ENCODE results near the gene WIPF2. TPM values are rescaled to one million over a fixed set of nuclear protein-coding genes. Genes with fewer than 3 reads are reported as not detected.

The WIPF2 gene
- polyA plus RNA-seq, 2 of the 4 experiments (the other 2 are of a cell fraction) = 13.8 to 21.5 TPM

GRCh38 chr17:40287494-40288369 is 68.6 kb downstream of the WIPF2 start, which contains the start of gene CDC6:
Gene CDC6 (plus strand): TSS chr17:40287879. CDS start chr17:40289421, 1,542 bp downstream.
- ChIA-PET CTCF (interaction anchor here (0.6 to 50.4 kb wide), 10 partner anchors 16 to 328 kb away, joined by 3 to 2395 read pairs (median 6); partner anchors contain the start of genes GJD3, RARA and WIPF2), POLR2A (interaction anchor here (0.7 to 1.1 kb wide), 5 partner anchors 18 to 1402 kb away, joined by 3 to 5 read pairs (median 4); no protein-coding TSS in a partner anchor)
- 1% methylated on average over 47 of the region's 47 CpGs for WGBS (ENCODE audit: missing lambda C conversion rate)
- peak; percentile 67 for FAIRE-seq
- Histone ChIP-seq H3K4me1 (peaks cover 34% of the 10 kb centered on the region), H3K4me2 (peak within 1 kb of the TSS; percentile 75), H3K27ac (peak within 1 kb of the TSS; percentile 70 to 83), H3K9me3 (no peaks in the 10 kb centered on the region), H3K4me3 (peak within 1 kb of the TSS; percentile 72)
- peak; percentile 94 to 97 for ATAC-seq
- peak; percentile 99 to 100 for DNase-seq (ENCODE audit: low read depth in 1 of 2, low spot score in 1 of 2)
- no peak for TF ChIP-seq TP53 (CRISPR knock-in tag; IDR thresholded peaks at IDR 0.05)
- TF ChIP-seq BCL3 (IDR thresholded peaks at IDR 0.05) = no peak
- TF ChIP-seq ZFP36 (IDR thresholded peaks at IDR 0.05; ENCODE audit: borderline replicate concordance, partially characterized antibody) = no peak
- TF ChIP-seq KDM5A (IDR thresholded peaks at IDR 0.05) = peak; percentile 95
- TF ChIP-seq POLR2AphosphoS2 (conservative IDR thresholded peaks at IDR 0.05; ENCODE audit: low read length) = peak; percentile 91; the same call in 1 of the 2 replicates
- TF ChIP-seq NR3C1 (IDR thresholded peaks at IDR 0.05) = no peak
- no peak for TF ChIP-seq FOXS1 (CRISPR knock-in tag; IDR thresholded peaks at IDR 0.05)
- TF ChIP-seq POLR2A (IDR thresholded peaks at IDR 0.05; ENCODE audit: low read length) = peak; percentile 77
- TF ChIP-seq HOXA7 (CRISPR knock-in tag; IDR thresholded peaks at IDR 0.05) = no peak; the same call in 1 of the 2 replicates
- TF ChIP-seq JUNB (IDR thresholded peaks at IDR 0.05) = no peak
- TF ChIP-seq SMC3 (IDR thresholded peaks at IDR 0.05) = no peak
- TF ChIP-seq PHF8 (IDR thresholded peaks at IDR 0.05; ENCODE audit: borderline replicate concordance, low read depth) = peak; percentile 61; the same call in 1 of the 2 replicates
- TF ChIP-seq MYC (IDR thresholded peaks at IDR 0.05; ENCODE audit: borderline replicate concordance, low read length) = no peak
- TF ChIP-seq, protein P1, sequence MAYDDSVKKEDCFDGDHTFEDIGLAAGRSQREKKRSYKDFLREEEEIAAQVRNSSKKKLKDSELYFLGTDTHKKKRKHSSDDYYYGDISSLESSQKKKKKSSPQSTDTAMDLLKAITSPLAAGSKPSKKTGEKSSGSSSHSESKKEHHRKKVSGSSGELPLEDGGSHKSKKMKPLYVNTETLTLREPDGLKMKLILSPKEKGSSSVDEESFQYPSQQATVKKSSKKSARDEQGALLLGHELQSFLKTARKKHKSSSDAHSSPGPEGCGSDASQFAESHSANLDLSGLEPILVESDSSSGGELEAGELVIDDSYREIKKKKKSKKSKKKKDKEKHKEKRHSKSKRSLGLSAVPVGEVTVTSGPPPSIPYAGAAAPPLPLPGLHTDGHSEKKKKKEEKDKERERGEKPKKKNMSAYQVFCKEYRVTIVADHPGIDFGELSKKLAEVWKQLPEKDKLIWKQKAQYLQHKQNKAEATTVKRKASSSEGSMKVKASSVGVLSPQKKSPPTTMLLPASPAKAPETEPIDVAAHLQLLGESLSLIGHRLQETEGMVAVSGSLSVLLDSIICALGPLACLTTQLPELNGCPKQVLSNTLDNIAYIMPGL (CRISPR knock-in tag; IDR thresholded peaks at IDR 0.05; ENCODE audit: borderline replicate concordance) = no peak
- no peak for TF ChIP-seq ZNF302 (CRISPR knock-in tag; IDR thresholded peaks at IDR 0.05)
- TF ChIP-seq HOXB5 (CRISPR knock-in tag; IDR thresholded peaks at IDR 0.05) = no peak
- TF ChIP-seq, protein P2, sequence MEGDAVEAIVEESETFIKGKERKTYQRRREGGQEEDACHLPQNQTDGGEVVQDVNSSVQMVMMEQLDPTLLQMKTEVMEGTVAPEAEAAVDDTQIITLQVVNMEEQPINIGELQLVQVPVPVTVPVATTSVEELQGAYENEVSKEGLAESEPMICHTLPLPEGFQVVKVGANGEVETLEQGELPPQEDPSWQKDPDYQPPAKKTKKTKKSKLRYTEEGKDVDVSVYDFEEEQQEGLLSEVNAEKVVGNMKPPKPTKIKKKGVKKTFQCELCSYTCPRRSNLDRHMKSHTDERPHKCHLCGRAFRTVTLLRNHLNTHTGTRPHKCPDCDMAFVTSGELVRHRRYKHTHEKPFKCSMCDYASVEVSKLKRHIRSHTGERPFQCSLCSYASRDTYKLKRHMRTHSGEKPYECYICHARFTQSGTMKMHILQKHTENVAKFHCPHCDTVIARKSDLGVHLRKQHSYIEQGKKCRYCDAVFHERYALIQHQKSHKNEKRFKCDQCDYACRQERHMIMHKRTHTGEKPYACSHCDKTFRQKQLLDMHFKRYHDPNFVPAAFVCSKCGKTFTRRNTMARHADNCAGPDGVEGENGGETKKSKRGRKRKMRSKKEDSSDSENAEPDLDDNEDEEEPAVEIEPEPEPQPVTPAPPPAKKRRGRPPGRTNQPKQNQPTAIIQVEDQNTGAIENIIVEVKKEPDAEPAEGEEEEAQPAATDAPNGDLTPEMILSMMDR (IDR thresholded peaks at IDR 0.05) = no peak
- TF ChIP-seq MAZ (IDR thresholded peaks at IDR 0.05; ENCODE audit: borderline replicate concordance, low read depth, low read length) = no peak
- peak; percentile 5; the same call in 1 of the 2 replicates for TF ChIP-seq GATA3 (IDR thresholded peaks at IDR 0.05; ENCODE audit: borderline replicate concordance)
- 0 out of 2 replicates have a peak, but pooled peaks have one; percentile 8 for TF ChIP-seq NFE2L2 (conservative IDR thresholded peaks at IDR 0.05; ENCODE audit: low read length)
- TF ChIP-seq MAFK (IDR thresholded peaks at IDR 0.05; ENCODE audit: partially characterized antibody) = peak; percentile 1
- TF ChIP-seq RCOR1 (IDR thresholded peaks at IDR 0.05; ENCODE audit: low read depth, low read length) = no peak
- no peak; a peak in 1 of 5 replicates for TF ChIP-seq EP300 (IDR thresholded peaks at IDR 0.05)
- TF ChIP-seq KDM1A (IDR thresholded peaks at IDR 0.05; ENCODE audit: low read depth) = no peak
- no peak for TF ChIP-seq ATOH8 (CRISPR knock-in tag; IDR thresholded peaks at IDR 0.05; ENCODE audit: low read depth)
- peak; percentile 94 for TF ChIP-seq E2F6 (IDR thresholded peaks at IDR 0.05; ENCODE audit: borderline replicate concordance, low read depth)
- TF ChIP-seq, protein P3, sequence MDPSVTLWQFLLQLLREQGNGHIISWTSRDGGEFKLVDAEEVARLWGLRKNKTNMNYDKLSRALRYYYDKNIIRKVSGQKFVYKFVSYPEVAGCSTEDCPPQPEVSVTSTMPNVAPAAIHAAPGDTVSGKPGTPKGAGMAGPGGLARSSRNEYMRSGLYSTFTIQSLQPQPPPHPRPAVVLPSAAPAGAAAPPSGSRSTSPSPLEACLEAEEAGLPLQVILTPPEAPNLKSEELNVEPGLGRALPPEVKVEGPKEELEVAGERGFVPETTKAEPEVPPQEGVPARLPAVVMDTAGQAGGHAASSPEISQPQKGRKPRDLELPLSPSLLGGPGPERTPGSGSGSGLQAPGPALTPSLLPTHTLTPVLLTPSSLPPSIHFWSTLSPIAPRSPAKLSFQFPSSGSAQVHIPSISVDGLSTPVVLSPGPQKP (IDR thresholded peaks at IDR 0.05; ENCODE audit: low read depth, low read length) = no peak
- no peak for TF ChIP-seq SREBF2 (IDR thresholded peaks at IDR 0.05)
- no peak for TF ChIP-seq CHD4 (IDR thresholded peaks at IDR 0.05; ENCODE audit: borderline replicate concordance)
- TF ChIP-seq, protein P4, sequence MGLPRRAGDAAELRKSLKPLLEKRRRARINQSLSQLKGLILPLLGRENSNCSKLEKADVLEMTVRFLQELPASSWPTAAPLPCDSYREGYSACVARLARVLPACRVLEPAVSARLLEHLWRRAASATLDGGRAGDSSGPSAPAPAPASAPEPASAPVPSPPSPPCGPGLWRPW (IDR thresholded peaks at IDR 0.05) = no peak
- TF ChIP-seq JUN (IDR thresholded peaks at IDR 0.05) = peak; percentile 38 to 87; a peak in 3 of 5 replicates
- TF ChIP-seq ZC3H11A (IDR thresholded peaks at IDR 0.05) = peak; percentile 18; the same call in 1 of the 2 replicates
- TF ChIP-seq RARB (CRISPR knock-in tag; IDR thresholded peaks at IDR 0.05) = no peak
